Measurements from ENCODE around the gene UMODL1.

GRCh38 chr21:42066521-42066920, 4.6 kb upstream of the UMODL1 start:
- TF ChIP-seq TOX (CRISPR knock-in tag; IDR thresholded peaks at IDR 0.05; ENCODE audit: borderline replicate concordance) = no peak
- TF ChIP-seq PATZ1 (CRISPR knock-in tag; IDR thresholded peaks at IDR 0.05; ENCODE audit: borderline replicate concordance) = no peak
- no peak for TF ChIP-seq ISL1 (CRISPR knock-in tag; IDR thresholded peaks at IDR 0.05)
- TF ChIP-seq ESRRG (CRISPR knock-in tag; IDR thresholded peaks at IDR 0.05) = no peak
- TF ChIP-seq BACH2 (CRISPR knock-in tag; IDR thresholded peaks at IDR 0.05; ENCODE audit: borderline replicate concordance) = no peak
- no peak for TF ChIP-seq CSRNP3 (CRISPR knock-in tag; IDR thresholded peaks at IDR 0.05)
- no peak for TF ChIP-seq ZNF565 (CRISPR knock-in tag; conservative IDR thresholded peaks at IDR 0.05; ENCODE audit: low read depth)
- no peak for TF ChIP-seq ZC3H10 (CRISPR knock-in tag; IDR thresholded peaks at IDR 0.05)
- TF ChIP-seq ZNF70 (CRISPR knock-in tag; IDR thresholded peaks at IDR 0.05) = no peak
- TF ChIP-seq ZFP3 (CRISPR knock-in tag; IDR thresholded peaks at IDR 0.05) = no peak
- no peak for TF ChIP-seq ARNTL (CRISPR knock-in tag; IDR thresholded peaks at IDR 0.05; ENCODE audit: borderline replicate concordance, low read depth)
- no peak for TF ChIP-seq SNAI2 (CRISPR knock-in tag; IDR thresholded peaks at IDR 0.05)
